ENCODE measurements around the gene ARF6.

The ARF6 gene

DNA sequence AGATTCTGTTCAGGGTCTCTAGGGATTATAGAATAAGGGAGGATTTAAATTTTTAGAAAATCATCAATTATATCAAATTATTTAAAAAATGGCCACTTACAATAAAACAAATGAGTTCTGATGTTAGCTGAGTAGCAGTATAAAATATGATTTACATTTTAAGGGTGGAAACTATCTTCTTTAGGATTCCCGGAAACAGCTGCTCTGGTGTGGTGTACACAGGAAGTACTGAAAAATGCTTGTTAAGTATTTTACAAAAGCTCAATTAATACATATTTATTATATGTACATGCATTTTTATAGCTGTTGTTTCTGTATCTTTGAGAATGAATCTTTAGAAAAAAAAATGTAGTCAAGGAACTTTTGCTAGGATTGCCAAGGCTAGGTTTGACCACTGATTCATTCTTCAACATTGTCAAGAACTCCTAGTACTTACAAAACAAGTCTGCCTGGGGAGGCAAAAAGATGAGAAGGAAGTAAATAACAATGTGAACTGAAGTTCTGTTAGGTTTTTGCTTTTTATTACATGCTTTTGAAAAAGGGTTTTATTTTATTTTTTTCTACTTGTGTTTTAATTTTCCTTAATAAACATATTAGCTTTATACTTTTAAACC lies 48.0 kb downstream of the ARF6 start:
- DNase-seq (ENCODE audit: low read depth in 2 of 2): no peak

DNA sequence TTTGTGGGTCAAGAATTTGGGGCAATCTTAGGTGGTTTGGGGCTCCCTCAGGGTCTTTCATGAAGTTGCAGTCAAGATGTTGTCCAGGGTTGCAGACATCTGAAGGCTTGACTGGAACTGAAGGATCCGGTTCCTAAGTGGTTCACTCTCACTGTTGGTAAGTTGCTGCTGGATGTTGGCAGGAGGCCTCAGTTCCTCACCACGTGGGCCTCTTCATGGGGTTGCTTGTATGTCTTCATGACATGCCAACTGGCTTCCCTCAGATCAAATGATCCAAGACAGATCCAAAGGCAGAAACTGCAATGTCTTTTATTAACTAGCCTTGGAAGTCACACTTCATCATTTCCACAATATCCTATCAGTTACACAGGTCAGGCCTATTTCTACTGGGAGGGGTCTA lies 49.2 kb downstream of the ARF6 start:
- DNase-seq (ENCODE audit: low read depth in 2 of 2): no peak

DNA sequence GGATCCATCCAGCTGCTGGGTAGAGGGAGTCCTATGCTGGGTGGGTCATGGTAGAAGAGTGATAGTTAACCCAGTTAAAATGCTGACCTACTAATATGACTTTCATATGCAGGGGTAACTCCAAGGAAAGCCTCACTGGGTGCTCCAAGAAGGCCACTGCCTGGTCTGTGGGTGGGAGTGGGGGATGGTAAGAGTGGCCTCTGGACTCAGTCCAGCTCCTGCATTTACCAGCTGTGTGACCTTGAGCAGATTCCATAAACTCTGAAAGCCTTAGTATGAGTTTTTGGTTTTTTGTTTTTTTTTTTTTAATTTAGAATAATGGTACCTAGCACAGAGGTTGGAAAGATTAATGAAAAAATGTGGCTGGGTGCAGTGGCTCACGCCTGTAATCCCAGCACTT lies 51.6 kb downstream of the ARF6 start:
- no peak for DNase-seq (ENCODE audit: low read depth in 2 of 2)

DNA sequence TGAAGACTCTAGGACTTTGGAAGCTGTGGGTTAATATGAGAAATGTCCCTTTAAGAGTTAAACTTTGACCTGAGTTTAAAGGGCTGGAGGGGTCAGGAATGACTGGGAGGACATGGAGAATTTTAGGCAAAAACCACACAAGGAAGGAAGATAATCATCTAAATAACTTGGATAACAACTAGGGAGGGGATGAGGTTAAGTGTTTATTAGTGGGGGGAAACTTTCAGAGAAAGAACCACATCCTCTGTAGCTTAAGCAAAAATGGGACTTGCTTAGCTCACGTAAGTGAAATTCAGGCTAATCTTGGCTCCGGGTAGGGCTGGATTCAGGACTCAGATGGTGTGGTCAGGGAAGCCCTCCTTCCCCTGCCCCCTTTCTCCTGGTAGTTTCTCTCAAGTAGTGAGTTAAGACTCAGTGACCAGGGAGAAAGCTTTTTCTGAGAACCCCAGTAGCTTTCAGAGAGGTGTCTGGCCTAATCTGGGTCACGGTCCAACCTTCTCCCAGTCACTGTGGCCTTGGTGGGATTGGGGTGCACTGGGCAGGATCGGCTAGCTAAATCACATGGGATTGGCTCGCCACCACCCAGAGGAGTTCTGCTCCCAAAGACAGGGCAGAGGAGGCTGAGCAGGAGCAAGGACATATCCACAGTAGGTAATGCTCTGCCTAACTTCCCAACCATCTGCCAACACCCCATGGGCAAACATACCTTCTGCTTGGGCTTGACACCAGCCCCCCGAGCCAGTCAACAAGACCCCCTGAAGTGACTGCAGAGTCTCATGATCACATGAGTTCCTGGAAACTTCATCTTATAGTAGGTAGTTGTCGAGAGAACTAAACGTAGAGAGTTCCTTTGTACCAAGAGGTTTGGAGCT lies 52.8 kb downstream of the ARF6 start:
- no peak for DNase-seq (ENCODE audit: low read depth in 2 of 2)

Data from stimulated activated CD8-positive, alpha-beta memory T cell treated with anti-CD3 and anti-CD28 coated beads, Interleukin-7, amount 100 ng/mL, for 1 hour (primary cell).